Measurements from ENCODE around the gene ARID5B. TPM values are rescaled to one million over a fixed set of nuclear protein-coding genes. Genes with fewer than 3 reads are reported as not detected.

ARID5B gene
- total RNA-seq, 1 donor from 2014 or later = 76.8 TPM

- H3K9me3 Mint-ChIP-seq = no peaks in the 10 kb centered on the region
- CTCF ChIA-PET = interaction anchor here (1.6 kb wide), 1 partner anchor 212 kb away, joined by 4 read pairs; no protein-coding TSS in a partner anchor
- H3K4me3 Mint-ChIP-seq = peak overlapping the region; percentile 47
- H3K36me3 Mint-ChIP-seq (ENCODE audit: low read depth) = peaks cover 58% of the 10 kb centered on the region
- POLR2A ChIA-PET = interaction anchor here (0.6 to 5.6 kb wide), 11 partner anchors 10 to 147 kb away, joined by 3 to 63 read pairs (median 6); partner anchors contain the start of gene ARID5B
- no peak for TF ChIP-seq CTCF (IDR thresholded peaks at IDR 0.05)
- DNase-seq = no peak
- no peaks in the 10 kb centered on the region for H3K27me3 Mint-ChIP-seq
- peaks cover 83% of the 10 kb centered on the region for H3K4me1 Mint-ChIP-seq
- intact Hi-C loops (cut with micrococcal nuclease) = no loop called here
- H3K27ac Mint-ChIP-seq = peak overlapping the region; percentile 88
- ATAC-seq (ENCODE audit: low read depth) = no peak
Observed at GRCh38 chr10:61962971-61963370, 61.5 kb downstream of the ARID5B start.

GRCh38 chr10:61963669-61964058, 62.2 kb downstream of the ARID5B start:
- no peak for TF ChIP-seq CTCF (IDR thresholded peaks at IDR 0.05)
- peaks cover 58% of the 10 kb centered on the region for H3K36me3 Mint-ChIP-seq (ENCODE audit: low read depth)

GRCh38 chr10:61964059-61964709, 62.7 kb downstream of the ARID5B start:
- Mint-ChIP-seq H3K27ac (peak overlapping the region; percentile 88), H3K27me3 (no peaks in the 10 kb centered on the region), H3K36me3 (ENCODE audit: low read depth) (peaks cover 59% of the 10 kb centered on the region), H3K9me3 (no peaks in the 10 kb centered on the region), H3K4me1 (peaks cover 80% of the 10 kb centered on the region), H3K4me3 (peak overlapping the region; percentile 56)
- ATAC-seq (ENCODE audit: low read depth) (no peak), DNase-seq (no peak)
- no peak for TF ChIP-seq CTCF (IDR thresholded peaks at IDR 0.05)
- intact Hi-C loops (cut with micrococcal nuclease) = loop anchor here (2.0 kb wide), 2 partner anchors 19 to 23 kb away; no protein-coding TSS in a partner anchor
- ChIA-PET CTCF (interaction anchor here (1.6 kb wide), 1 partner anchor 213 kb away, joined by 4 read pairs; no protein-coding TSS in a partner anchor), POLR2A (interaction anchor here (0.6 to 5.6 kb wide), 13 partner anchors 9 to 1146 kb away, joined by 3 to 63 read pairs (median 6); partner anchors contain the start of gene ARID5B)

More at GRCh38 chr10:61963669-61964058, 62.2 kb downstream of the ARID5B start:
- CTCF ChIA-PET = interaction anchor here (1.6 kb wide), 1 partner anchor 213 kb away, joined by 4 read pairs; no protein-coding TSS in a partner anchor
- Mint-ChIP-seq H3K4me1 (peaks cover 81% of the 10 kb centered on the region), H3K4me3 (peak overlapping the region; percentile 56), H3K9me3 (no peaks in the 10 kb centered on the region), H3K27ac (peak overlapping the region; percentile 88), H3K27me3 (no peaks in the 10 kb centered on the region)
- no peak for DNase-seq
- ATAC-seq (ENCODE audit: low read depth) = no peak
- intact Hi-C loops (cut with micrococcal nuclease) = loop anchor here (2.0 kb wide), 2 partner anchors 19 to 23 kb away; no protein-coding TSS in a partner anchor
- POLR2A ChIA-PET = interaction anchor here (0.6 to 5.6 kb wide), 14 partner anchors 10 to 213 kb away, joined by 3 to 63 read pairs (median 6); partner anchors contain the start of gene ARID5B

- Mint-ChIP-seq H3K27ac (peak overlapping the region; percentile 69), H3K9me3 (no peaks in the 10 kb centered on the region), H3K4me1 (peaks cover 78% of the 10 kb centered on the region), H3K27me3 (no peaks in the 10 kb centered on the region), H3K36me3 (ENCODE audit: low read depth) (peaks cover 61% of the 10 kb centered on the region), H3K4me3 (no peak overlapping the region)
- TF ChIP-seq CTCF (IDR thresholded peaks at IDR 0.05) = no peak
- intact Hi-C loops (cut with micrococcal nuclease) = loop anchor here (2.0 kb wide), 2 partner anchors 20 to 22 kb away; no protein-coding TSS in a partner anchor
- CTCF ChIA-PET = no interaction called here
- no peak for ATAC-seq (ENCODE audit: low read depth)
- POLR2A ChIA-PET = interaction anchor here (0.6 to 5.6 kb wide), 9 partner anchors 8 to 77 kb away, joined by 5 to 63 read pairs (median 10); partner anchors contain the start of gene ARID5B
- DNase-seq = no peak
Observed at GRCh38 chr10:61964949-61965702, 63.6 kb downstream of the ARID5B start.

Data from activated B cell treated with CpG ODN at 0.5 μM for 24 hours (primary cell).